ENCODE measurements around the gene APMAP. TPM values are rescaled to one million over a fixed set of nuclear protein-coding genes. Genes with fewer than 3 reads are reported as not detected.

The APMAP gene
- total RNA-seq, 1 experiment from 2014 or later: 82.7 TPM

GRCh38 chr20:24968278-24968800, 24.2 kb downstream of the APMAP start:
- no peak for TF ChIP-seq FOSL1 (IDR thresholded peaks at IDR 0.05; ENCODE audit: low read depth)
- TF ChIP-seq ZBTB33 (IDR thresholded peaks at IDR 0.05; ENCODE audit: extremely low read depth, insufficient replicate concordance, low read length): no peak
- no peak for TF ChIP-seq REST (IDR thresholded peaks at IDR 0.05; ENCODE audit: low read depth)
- no peak for TF ChIP-seq SRF (IDR thresholded peaks at IDR 0.05; ENCODE audit: low read depth)
- TF ChIP-seq JUND (IDR thresholded peaks at IDR 0.05): no peak
- TF ChIP-seq RAD21 (IDR thresholded peaks at IDR 0.05; ENCODE audit: low read depth): no peak
- TF ChIP-seq ELF1 (IDR thresholded peaks at IDR 0.05; ENCODE audit: borderline replicate concordance, low read depth): no peak
- TF ChIP-seq CBX3 (IDR thresholded peaks at IDR 0.05; ENCODE audit: low read depth): no peak
- TF ChIP-seq, protein P1, sequence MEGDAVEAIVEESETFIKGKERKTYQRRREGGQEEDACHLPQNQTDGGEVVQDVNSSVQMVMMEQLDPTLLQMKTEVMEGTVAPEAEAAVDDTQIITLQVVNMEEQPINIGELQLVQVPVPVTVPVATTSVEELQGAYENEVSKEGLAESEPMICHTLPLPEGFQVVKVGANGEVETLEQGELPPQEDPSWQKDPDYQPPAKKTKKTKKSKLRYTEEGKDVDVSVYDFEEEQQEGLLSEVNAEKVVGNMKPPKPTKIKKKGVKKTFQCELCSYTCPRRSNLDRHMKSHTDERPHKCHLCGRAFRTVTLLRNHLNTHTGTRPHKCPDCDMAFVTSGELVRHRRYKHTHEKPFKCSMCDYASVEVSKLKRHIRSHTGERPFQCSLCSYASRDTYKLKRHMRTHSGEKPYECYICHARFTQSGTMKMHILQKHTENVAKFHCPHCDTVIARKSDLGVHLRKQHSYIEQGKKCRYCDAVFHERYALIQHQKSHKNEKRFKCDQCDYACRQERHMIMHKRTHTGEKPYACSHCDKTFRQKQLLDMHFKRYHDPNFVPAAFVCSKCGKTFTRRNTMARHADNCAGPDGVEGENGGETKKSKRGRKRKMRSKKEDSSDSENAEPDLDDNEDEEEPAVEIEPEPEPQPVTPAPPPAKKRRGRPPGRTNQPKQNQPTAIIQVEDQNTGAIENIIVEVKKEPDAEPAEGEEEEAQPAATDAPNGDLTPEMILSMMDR (IDR thresholded peaks at IDR 0.05 in 2 of 3, conservative IDR thresholded peaks at IDR 0.05 in 1 of 3; ENCODE audit: borderline replicate concordance in 1 of 3, insufficient read depth in 1 of 3, low read depth in 2 of 3, low read length in 2 of 3): no peak
- H3K9me3 ChIP-seq (ENCODE audit: control insufficient read depth in 1 of 2, insufficient read depth in 1 of 2, low read depth in 1 of 2, low read length in 2 of 2): no peaks in the 10 kb centered on the region
- H3K27me3 ChIP-seq (ENCODE audit: insufficient read depth, low read length): no peaks in the 10 kb centered on the region
- peaks cover 30 to 32% of the 10 kb centered on the region in 2 experiments for H3K36me3 ChIP-seq (ENCODE audit: control insufficient read depth in 1 of 2, insufficient read depth in 2 of 2, low read length in 2 of 2)
- no peak overlapping the region for H2AFZ ChIP-seq (ENCODE audit: low read depth, low read length, poor library complexity, severe bottlenecking)
- H3K9me2 ChIP-seq (ENCODE audit: insufficient read depth): no peaks in the 10 kb centered on the region
- H3K4me2 ChIP-seq (ENCODE audit: low read length): no peak overlapping the region
- no peak overlapping the region for H3K27ac ChIP-seq (ENCODE audit: low read depth, low read length)
- DNase-seq (ENCODE audit: low read depth, low spot score) (no peak), ATAC-seq (no peak)
- no peaks in the 10 kb centered on the region for H3K4me1 ChIP-seq (ENCODE audit: control insufficient read depth in 1 of 2, insufficient read depth in 2 of 2, low read length in 2 of 2)
- ChIA-PET RAD21 (ENCODE audit: low non-redundant PET in 1 of 2, low total read pairs in 2 of 2, uncharacterized antibody in 2 of 2, unreplicated experiment in 2 of 2) (no interaction called here), POLR2A (no interaction called here), CTCF (no interaction called here)
- H3K9ac ChIP-seq (ENCODE audit: low read length): no peak overlapping the region
- H3K79me2 ChIP-seq (ENCODE audit: insufficient read depth, low read length): no peaks in the 10 kb centered on the region
- H4K20me1 ChIP-seq (ENCODE audit: insufficient read depth): no peaks in the 10 kb centered on the region
- no peak overlapping the region for H3K4me3 ChIP-seq (replicated peaks in 1 of 2; ENCODE audit: low read depth in 1 of 2, low read length in 2 of 2)
- BruUV-seq (replicated peaks): no TSS peak
- intact Hi-C loops (cut with micrococcal nuclease): no loop called here
